Endothelial cell of umbilical vein (primary cell): ENCODE results near the gene RSPRY1.

Experiments
- EZH2 ChIP-seq: IDR thresholded peaks from 2 replicates; pipeline ENCODE4 v1.6.1; 2012; ENCODE audit warnings: borderline replicate concordance, low read depth, mild to moderate bottlenecking, moderate library complexity, low read length, inconsistent platforms; ENCODE audit not compliant: severe bottlenecking
- FOS ChIP-seq: IDR thresholded peaks from 2 replicates; pipeline ENCODE4 v1.6.1; 2011; ENCODE audit warnings: mild to moderate bottlenecking, low read length, moderate library complexity, borderline replicate concordance; ENCODE audit not compliant: insufficient read depth
- GATA2 ChIP-seq: IDR thresholded peaks from 2 replicates; pipeline ENCODE4 v1.7.0; 2011; ENCODE audit warnings: low read depth, mild to moderate bottlenecking, moderate library complexity, mixed read lengths, low read length; ENCODE audit not compliant: insufficient read length, insufficient read depth
- JUN ChIP-seq: IDR thresholded peaks from 2 replicates; pipeline ENCODE4 v1.6.1; 2011; ENCODE audit warnings: borderline replicate concordance, low read depth; ENCODE audit not compliant: insufficient read length, insufficient read depth
- MYC ChIP-seq: IDR thresholded peaks from one replicate; pipeline ENCODE4 v1.6.1; 2011; ENCODE audit warnings: mild to moderate bottlenecking, low read depth, low read length
- POLR2A ChIP-seq: IDR thresholded peaks from 2 replicates; pipeline ENCODE4 v1.6.1; 2012; ENCODE audit warnings: low read depth, mild to moderate bottlenecking, control low read depth, low read length
- POLR2AphosphoS5 ChIP-seq: IDR thresholded peaks from 2 replicates; pipeline ENCODE4 v1.6.1; 2012; ENCODE audit warnings: low read depth, mild to moderate bottlenecking, control low read depth, low read length, moderate library complexity; ENCODE audit not compliant: insufficient read depth
- TF ChIP-seq, protein P1 (sequence below), 2 donors: IDR thresholded peaks; 1 replicate in 1 of 2; 2 replicates in 1 of 2; pipeline ENCODE4 v1.5.1; 2011; ENCODE audit warnings: low read length in 2 of 2, mild to moderate bottlenecking in 2 of 2, moderate library complexity in 2 of 2, control low read depth in 1 of 2, inconsistent platforms in 1 of 2, low read depth in 1 of 2; ENCODE audit not compliant: insufficient read depth in 1 of 2; ENCODE audit errors: extremely low read depth in 1 of 2
- TF ChIP-seq, protein P2 (sequence below): IDR thresholded peaks from 2 replicates; pipeline ENCODE4 v1.6.1; 2011; ENCODE audit not compliant: insufficient read depth, insufficient read length

DNA sequence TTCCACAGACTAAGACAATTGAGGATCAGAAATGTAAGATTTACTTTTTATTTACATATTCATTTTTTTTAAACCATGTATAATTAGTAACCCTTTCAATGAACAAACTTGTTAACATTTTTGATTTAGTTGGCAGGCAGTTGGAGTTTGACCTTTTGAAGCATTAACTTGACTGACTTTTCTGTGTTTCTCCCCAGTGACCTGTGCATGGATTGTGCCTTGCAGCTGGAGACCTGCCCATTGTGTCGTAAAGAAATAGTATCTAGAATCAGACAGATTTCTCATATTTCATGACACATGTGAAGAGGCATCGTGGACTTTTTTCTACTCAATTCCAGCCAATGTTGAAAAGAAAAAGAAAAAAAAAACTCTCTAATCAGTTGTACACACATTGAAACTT is 52.6 kb downstream of the RSPRY1 start:
- TF ChIP-seq, protein P1, sequence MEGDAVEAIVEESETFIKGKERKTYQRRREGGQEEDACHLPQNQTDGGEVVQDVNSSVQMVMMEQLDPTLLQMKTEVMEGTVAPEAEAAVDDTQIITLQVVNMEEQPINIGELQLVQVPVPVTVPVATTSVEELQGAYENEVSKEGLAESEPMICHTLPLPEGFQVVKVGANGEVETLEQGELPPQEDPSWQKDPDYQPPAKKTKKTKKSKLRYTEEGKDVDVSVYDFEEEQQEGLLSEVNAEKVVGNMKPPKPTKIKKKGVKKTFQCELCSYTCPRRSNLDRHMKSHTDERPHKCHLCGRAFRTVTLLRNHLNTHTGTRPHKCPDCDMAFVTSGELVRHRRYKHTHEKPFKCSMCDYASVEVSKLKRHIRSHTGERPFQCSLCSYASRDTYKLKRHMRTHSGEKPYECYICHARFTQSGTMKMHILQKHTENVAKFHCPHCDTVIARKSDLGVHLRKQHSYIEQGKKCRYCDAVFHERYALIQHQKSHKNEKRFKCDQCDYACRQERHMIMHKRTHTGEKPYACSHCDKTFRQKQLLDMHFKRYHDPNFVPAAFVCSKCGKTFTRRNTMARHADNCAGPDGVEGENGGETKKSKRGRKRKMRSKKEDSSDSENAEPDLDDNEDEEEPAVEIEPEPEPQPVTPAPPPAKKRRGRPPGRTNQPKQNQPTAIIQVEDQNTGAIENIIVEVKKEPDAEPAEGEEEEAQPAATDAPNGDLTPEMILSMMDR (IDR thresholded peaks at IDR 0.05; ENCODE audit: extremely low read depth in 1 of 2, insufficient read depth in 1 of 2, low read depth in 1 of 2, low read length in 2 of 2), result no peak
- no peak for TF ChIP-seq EZH2
- no peak for TF ChIP-seq POLR2AphosphoS5
- TF ChIP-seq JUN, result no peak
- TF ChIP-seq, protein P2, sequence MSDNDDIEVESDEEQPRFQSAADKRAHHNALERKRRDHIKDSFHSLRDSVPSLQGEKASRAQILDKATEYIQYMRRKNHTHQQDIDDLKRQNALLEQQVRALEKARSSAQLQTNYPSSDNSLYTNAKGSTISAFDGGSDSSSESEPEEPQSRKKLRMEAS, result no peak
- no peak for TF ChIP-seq POLR2A
- TF ChIP-seq MYC, result no peak
- TF ChIP-seq GATA2, result no peak
- TF ChIP-seq FOS, result no peak
